ENCODE data around the gene SLC35A1.

DNA sequence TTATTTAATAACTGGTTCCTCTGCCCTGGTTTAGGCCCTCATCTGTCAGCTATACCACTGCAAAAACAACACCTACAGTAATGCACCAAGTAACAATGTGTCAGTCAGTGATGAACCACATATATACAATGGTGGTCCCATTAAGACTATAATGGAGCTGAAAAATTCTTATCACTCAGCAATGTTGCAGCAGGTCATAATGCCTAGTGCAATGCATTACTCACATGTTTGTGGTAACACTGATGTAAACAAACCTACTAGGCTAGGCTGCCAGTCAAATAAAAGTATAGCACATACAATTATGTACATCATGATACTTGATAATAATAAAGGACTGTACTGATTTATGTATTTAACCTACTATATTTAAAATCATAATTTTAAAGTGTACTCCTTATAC is 85.7 kb downstream of the SLC35A1 start:
- TF ChIP-seq POLR2AphosphoS5 (IDR thresholded peaks at IDR 0.05; ENCODE audit: low read depth, low read length), result no peak
- no peak for TF ChIP-seq SPI1 (IDR thresholded peaks at IDR 0.05; ENCODE audit: low read depth, low read length)
- no peak for TF ChIP-seq POLR2A (IDR thresholded peaks at IDR 0.05; ENCODE audit: low read depth, low read length)
